Retinal pigment epithelial cell (primary cell): ENCODE data around the gene LARP1.

Source experiments
- DNase-seq: peaks from one replicate; pipeline ENCODE4 v3.0.0-alpha.2; 2010; ENCODE audit warnings: low read depth
- H3K4me3 ChIP-seq: 2 replicates; pipeline ENCODE4 v1.5.1; 2011; ENCODE audit warnings: mild to moderate bottlenecking, low read length, control low read depth, moderate library complexity
- TF ChIP-seq, protein P1 (sequence below): conservative IDR thresholded peaks from 2 replicates; pipeline ENCODE4 v1.5.1; 2011; ENCODE audit warnings: low read depth, low read length, control low read depth, inconsistent platforms

LARP1 gene

DNA sequence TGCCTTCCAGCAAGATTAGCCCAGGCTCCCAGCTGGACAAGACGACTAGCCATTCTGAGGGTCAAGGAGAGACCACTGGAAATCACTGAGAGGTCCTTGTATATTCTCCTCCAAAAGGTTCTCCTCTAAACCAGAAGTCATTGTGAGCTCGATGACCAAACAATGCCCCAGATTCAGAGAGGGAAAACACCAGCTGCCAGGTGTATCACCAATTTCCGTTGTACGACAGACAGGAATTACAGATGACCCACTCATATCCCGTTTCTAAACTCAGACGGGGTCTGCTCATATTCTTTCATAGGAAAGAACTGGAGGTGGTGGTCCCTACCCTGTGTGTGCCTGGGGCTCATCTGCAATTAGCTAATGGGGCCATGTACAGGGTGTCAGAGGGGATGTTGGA lies 81.0 kb downstream of the LARP1 start:
- TF ChIP-seq, protein P1, sequence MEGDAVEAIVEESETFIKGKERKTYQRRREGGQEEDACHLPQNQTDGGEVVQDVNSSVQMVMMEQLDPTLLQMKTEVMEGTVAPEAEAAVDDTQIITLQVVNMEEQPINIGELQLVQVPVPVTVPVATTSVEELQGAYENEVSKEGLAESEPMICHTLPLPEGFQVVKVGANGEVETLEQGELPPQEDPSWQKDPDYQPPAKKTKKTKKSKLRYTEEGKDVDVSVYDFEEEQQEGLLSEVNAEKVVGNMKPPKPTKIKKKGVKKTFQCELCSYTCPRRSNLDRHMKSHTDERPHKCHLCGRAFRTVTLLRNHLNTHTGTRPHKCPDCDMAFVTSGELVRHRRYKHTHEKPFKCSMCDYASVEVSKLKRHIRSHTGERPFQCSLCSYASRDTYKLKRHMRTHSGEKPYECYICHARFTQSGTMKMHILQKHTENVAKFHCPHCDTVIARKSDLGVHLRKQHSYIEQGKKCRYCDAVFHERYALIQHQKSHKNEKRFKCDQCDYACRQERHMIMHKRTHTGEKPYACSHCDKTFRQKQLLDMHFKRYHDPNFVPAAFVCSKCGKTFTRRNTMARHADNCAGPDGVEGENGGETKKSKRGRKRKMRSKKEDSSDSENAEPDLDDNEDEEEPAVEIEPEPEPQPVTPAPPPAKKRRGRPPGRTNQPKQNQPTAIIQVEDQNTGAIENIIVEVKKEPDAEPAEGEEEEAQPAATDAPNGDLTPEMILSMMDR: no peak
- H3K4me3 ChIP-seq: no peak overlapping the region
- DNase-seq: no peak

DNA sequence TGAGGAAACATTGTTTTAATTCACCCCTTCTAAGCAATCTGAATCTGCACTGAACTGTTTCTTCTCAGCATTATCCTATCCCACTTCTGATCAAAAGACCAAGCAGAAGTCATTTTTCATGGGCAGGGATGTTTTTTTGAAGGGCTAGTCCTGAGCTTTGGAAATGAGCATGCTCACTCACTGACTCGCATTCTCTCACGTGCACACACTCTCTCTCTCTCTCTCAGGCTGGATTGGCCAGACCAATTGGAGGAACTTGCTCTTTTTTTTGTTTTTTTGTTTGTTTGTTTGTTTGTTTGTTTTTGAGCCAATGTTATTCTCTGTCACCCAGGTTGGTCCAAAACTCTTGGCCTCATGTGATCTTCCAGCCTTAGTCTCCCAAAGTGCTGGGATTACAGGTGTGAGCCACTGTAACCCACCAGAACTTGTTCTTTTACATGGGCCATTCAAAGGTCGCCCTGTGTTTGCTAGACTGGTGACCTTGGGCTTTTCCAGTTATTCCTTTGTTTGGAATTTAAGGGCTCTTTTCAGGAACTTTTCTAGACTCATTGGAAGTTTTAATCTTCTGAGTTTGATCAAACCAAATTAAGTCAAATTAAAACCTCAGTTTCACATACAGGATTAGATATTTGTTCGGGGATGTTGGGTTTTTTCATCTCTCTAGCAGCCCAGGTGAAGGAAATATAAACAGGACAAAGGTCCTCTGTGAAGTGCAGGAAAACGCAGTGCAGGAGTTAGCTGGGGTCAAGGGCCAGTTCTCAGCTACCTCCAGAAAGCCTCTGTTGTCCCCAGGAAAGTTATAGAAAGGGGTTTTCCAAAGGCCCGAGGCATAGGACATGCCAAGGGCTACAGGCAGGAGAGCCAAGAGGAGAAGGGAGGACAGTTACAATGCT lies 82.1 kb downstream of the LARP1 start:
- H3K4me3 ChIP-seq: no peak overlapping the region
- TF ChIP-seq, protein P1: no peak
- no peak for DNase-seq

DNA sequence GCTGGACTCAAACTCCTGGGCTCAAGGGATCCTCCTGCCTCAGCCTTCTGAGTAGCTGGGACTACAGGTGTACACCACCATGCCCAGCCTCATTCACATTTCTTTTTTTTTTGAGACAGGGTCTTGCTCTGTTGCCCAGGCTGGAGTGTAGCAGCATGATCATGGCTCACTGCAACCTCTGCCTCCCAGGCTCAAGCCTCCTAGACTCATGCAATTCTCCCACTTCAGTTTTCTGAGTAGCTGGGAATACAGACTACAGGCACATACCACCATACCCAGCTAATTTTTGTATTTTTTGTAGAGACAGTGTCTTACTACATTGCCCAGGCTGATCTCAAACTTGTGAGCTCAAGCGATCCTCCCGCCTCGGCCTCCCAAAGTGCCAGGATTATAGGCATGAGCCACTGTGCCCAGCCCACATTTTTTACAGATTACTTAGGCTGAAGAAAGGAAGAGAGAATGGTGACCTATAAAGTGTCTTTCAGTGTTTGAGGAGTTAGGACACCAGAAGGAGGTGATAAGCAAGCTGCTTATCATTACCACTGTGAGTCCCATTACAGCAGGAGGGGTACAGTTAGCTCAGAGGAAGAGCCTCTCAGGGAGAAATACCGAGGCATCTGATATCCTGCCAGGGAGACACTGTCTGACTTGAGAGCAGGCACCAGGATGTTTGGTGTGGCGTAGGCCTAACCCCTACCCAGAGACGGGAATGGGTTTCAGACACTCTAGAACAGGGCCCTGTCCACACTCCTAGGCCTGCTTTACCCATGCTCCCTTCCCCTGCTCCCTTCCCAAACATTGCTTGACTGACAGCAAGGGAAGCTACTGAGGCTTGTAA lies 85.5 kb downstream of the LARP1 start:
- no peak for DNase-seq
- TF ChIP-seq, protein P1: no peak
- H3K4me3 ChIP-seq: no peak overlapping the region

DNA sequence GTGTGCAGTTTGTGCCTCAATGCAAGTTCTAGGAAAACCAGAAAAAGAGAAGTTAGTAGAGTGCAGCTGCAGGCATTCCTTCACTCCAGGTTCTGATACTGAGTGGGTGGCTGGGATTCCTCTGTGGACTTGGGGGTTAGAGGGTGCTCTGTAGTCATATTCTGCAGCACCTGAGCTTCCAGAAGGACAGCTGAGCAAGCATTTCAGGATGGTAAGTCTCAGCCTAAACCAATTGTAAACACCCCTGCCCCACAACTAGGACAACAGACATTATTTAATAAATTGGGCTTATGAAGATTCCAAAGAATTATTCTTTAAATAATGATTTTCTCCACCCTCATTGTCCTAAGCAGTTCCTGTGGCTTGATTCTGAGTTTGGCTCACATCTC lies 86.1 kb downstream of the LARP1 start:
- no peak for DNase-seq
- TF ChIP-seq, protein P1: no peak

DNA sequence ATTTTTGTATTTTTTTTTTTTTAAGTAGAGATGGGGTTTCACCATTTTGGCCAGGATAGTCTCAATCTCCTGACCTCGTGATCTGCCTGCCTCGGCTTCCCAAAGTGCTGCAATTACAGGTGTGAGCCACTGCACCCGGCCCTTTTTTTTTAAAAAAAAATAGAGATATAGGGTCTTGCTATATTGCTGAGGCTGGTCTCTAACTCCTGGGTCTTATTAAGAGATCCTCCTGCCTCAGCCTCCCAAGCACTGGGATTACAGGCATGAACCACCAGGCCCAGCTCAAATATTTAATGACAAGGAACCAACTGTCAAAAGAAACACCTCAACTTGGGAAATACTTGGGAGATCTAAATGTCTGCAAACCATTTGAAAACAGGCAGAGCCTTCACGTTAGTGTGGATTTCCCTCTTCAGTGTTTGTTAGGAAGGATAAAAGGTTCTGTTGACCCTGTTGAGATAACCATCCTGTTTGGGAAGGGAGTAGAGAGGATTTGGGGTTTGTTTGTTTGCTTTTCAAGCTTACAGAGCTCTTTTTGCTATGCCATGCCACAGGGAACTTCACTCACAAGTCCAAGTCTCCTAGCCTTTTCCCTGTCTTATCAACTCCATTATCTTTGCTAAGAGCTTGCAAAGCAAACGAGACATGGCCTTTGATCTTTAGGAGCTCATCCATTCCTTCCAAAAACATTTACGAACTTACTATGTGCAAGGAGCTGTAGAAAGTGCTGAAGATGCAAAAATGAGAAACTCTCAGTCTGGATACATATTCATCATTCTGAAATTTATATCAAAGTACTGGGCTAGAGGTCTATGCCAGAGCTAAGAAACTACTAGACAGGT lies 87.7 kb downstream of the LARP1 start:
- TF ChIP-seq, protein P1: no peak
- DNase-seq: no peak
- no peak overlapping the region for H3K4me3 ChIP-seq

More for the DNA sequence above, 86.1 kb downstream of the LARP1 start:
- no peak overlapping the region for H3K4me3 ChIP-seq

DNA sequence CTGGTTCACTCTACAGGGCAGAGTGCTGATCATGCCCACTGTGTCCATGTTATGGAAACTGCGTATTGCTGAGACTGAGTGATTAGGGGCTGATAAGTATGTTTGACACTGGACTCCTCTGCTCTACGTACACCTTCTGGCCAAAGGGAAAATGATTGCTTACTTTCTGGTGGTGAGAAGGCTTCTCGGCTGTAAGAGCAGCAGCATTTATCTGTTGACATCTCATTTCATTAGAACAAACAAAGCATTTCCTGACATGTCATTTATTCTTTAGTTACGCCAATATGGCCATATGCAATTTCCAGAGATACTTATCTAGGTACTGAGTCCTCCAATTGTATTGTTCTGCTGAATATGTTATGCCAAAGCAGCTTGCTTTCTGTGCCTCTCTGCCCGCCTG lies 89.6 kb downstream of the LARP1 start:
- H3K4me3 ChIP-seq: no peak overlapping the region
- TF ChIP-seq, protein P1: no peak
- no peak for DNase-seq
